ENCODE results near the gene OR10J4. TPM values are rescaled to one million over a fixed set of nuclear protein-coding genes. Genes with fewer than 3 reads are reported as not detected.

Gene OR10J4
- total RNA-seq = not detected

DNA sequence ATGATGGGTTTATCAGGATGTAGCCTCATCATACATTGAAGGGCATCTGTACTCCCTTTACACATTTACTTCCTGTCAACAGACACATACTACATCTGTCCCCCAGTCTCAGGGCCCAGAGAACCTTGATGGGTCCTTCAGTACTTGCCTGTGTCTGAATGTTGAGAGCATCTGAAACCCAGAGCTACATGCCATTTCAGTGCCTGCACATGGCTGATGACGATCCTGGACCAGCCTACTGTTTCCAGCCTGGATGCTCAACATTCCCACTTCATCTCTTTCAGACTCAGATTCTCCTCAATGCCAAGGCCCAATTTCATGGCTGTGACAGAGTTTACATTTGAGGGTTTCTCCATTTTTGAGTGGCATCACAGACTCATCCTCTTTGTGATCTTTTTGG is at the start of gene OR10J4:
Gene OR10J4, plus strand, starts transcription at position 301 of the 400 bp plus-strand sequence.
- no peak for DNase-seq (ENCODE audit: low spot score in 2 of 2)
- H3K4me3 ChIP-seq = no peak within 1 kb of the TSS
- no peaks in the 10 kb centered on the region for H3K27me3 ChIP-seq
- no peaks in the 10 kb centered on the region for H3K4me1 ChIP-seq
- no peak for TF ChIP-seq EP300 (IDR thresholded peaks at IDR 0.05)
- no peak for TF ChIP-seq POLR2A (IDR thresholded peaks at IDR 0.05)
- TF ChIP-seq, protein P1, sequence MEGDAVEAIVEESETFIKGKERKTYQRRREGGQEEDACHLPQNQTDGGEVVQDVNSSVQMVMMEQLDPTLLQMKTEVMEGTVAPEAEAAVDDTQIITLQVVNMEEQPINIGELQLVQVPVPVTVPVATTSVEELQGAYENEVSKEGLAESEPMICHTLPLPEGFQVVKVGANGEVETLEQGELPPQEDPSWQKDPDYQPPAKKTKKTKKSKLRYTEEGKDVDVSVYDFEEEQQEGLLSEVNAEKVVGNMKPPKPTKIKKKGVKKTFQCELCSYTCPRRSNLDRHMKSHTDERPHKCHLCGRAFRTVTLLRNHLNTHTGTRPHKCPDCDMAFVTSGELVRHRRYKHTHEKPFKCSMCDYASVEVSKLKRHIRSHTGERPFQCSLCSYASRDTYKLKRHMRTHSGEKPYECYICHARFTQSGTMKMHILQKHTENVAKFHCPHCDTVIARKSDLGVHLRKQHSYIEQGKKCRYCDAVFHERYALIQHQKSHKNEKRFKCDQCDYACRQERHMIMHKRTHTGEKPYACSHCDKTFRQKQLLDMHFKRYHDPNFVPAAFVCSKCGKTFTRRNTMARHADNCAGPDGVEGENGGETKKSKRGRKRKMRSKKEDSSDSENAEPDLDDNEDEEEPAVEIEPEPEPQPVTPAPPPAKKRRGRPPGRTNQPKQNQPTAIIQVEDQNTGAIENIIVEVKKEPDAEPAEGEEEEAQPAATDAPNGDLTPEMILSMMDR (IDR thresholded peaks at IDR 0.05) = no peak
- 88 to 92% methylated on average over 1 of the region's 1 CpG for WGBS, 2 donors
- H3K9me3 ChIP-seq = no peaks in the 10 kb centered on the region
- no peak within 1 kb of the TSS for H3K27ac ChIP-seq
- no peaks in the 10 kb centered on the region for H3K36me3 ChIP-seq

DNA sequence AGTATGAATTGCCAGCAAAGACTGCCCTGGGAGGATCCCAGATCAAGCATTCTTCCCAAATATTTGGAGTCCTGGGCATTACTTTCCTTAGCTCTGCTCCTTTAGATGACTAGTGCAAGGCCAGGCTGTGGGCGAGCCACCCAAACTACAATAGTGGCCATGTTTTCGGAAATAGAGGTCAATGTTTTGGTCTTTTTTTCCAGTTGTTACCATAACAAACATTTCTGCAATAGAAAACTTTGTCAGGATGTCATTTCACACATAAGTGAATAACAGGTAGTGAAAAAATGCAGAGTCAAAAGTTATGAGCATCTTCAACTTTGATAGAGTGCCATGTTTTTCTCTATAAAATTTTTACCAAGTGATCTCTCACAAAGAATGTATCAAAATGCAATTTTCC is 25.2 kb upstream of the OR10J4 start:
- TF ChIP-seq POLR2A (IDR thresholded peaks at IDR 0.05) (no peak), EP300 (IDR thresholded peaks at IDR 0.05) (no peak)
- TF ChIP-seq, protein P1 (IDR thresholded peaks at IDR 0.05) = no peak
- 81% methylated on average over 2 of the region's 2 CpGs for WGBS, 2 donors
- H3K36me3 ChIP-seq = no peaks in the 10 kb centered on the region

DNA sequence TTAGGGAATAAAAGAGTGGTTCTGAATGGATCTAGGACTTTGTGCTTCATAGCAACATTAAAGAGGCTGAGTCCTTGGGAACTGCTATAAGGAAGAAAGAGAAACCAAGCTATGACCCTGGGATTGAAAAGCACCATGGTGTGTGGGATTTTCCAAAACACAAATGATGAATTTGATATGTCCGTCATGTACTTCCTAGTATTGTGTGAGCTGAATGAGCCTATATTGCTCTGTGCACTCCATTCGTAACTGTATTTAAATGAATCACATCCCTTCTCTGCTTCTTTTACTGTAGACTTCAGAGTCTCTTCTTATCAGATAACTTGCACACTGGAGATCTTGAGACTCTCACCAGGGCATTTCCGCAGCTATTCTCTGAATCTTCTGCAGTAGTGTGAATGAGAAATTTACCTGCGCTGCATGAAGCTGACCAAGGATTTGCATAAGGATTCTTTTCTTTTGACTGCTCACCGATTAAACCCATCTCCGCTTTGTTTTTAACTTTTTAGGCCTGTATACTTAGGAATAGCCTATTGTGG is 23.1 kb upstream of the OR10J4 start:
- TF ChIP-seq, protein P1 (IDR thresholded peaks at IDR 0.05) = no peak
- TF ChIP-seq POLR2A (IDR thresholded peaks at IDR 0.05) (no peak), EP300 (IDR thresholded peaks at IDR 0.05) (no peak)
- H3K36me3 ChIP-seq = no peaks in the 10 kb centered on the region
- H3K27ac ChIP-seq = no peak overlapping the region
- 76 to 90% methylated on average over 6 of the region's 6 CpGs for whole genome bisulfite sequencing, 2 donors
- no peak overlapping the region for H3K4me3 ChIP-seq
- no peak for DNase-seq (ENCODE audit: low spot score in 2 of 2)
- H3K4me1 ChIP-seq = no peaks in the 10 kb centered on the region
- H3K9me3 ChIP-seq = no peaks in the 10 kb centered on the region
- no peaks in the 10 kb centered on the region for H3K27me3 ChIP-seq

More for the DNA sequence above, 25.2 kb upstream of the OR10J4 start:
- no peak overlapping the region for H3K4me3 ChIP-seq
- H3K27ac ChIP-seq = no peak overlapping the region
- H3K9me3 ChIP-seq = no peaks in the 10 kb centered on the region
- H3K27me3 ChIP-seq = no peaks in the 10 kb centered on the region
- no peaks in the 10 kb centered on the region for H3K4me1 ChIP-seq
- no peak for DNase-seq (ENCODE audit: low spot score in 2 of 2)

DNA sequence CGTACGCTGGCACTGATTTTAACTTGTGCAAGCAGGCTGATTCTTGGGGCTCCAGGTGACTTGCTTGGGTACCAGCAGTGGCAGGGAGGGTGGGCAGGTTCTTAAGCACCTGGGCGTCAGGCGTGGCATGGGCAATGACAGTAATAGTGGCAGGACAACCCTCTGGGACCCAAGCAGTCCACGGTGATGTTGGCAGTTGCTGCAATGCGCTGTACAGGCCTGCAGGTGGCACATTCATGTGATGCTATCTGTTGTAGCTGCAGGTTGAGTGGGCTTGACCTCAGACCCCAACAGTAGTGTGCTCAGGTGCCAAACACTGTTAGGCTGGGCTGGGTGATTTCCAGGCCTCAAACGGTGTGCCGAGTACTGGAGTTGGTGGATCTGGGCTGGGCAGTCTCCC is 10.2 kb upstream of the OR10J4 start:
- Histone ChIP-seq H3K27ac (no peak overlapping the region), H3K9me3 (peaks cover 0 to 52% (median 2%) of the 10 kb centered on the region in 4 donors), H3K36me3 (no peaks in the 10 kb centered on the region), H3K27me3 (no peaks in the 10 kb centered on the region), H3K4me3 (no peak overlapping the region), H3K4me1 (no peaks in the 10 kb centered on the region)
- WGBS, 2 donors = 86 to 89% methylated on average over 6 to 8 of the region's 8 CpGs
- no peak for DNase-seq (ENCODE audit: low spot score in 2 of 2)
- TF ChIP-seq POLR2A (IDR thresholded peaks at IDR 0.05) (no peak), EP300 (IDR thresholded peaks at IDR 0.05) (no peak)
- TF ChIP-seq, protein P1 (IDR thresholded peaks at IDR 0.05) = no peak

DNA sequence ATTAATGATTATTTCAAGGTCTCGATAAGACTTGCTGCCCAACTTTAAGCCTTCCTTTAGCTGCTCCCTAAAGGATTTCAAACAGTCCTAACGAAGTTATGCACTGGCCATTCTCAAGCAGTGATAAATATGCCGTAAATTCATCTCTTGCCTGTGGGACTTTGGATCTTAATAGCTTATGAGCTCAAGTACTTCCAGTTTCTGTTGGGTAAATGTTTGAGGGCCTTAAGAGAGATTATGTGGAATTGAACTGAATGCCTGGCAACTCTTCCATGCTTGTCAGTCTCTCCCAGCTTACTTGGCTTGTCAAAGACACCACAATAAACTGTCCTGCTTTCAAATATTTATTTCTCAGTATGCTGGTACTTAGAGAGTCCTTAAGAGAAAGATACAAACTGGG is 3.5 kb upstream of the OR10J4 start:
- Histone ChIP-seq H3K27me3 (no peaks in the 10 kb centered on the region), H3K4me1 (no peaks in the 10 kb centered on the region), H3K9me3 (no peaks in the 10 kb centered on the region), H3K4me3 (no peak overlapping the region), H3K36me3 (no peaks in the 10 kb centered on the region), H3K27ac (no peak overlapping the region)
- TF ChIP-seq, protein P1 (IDR thresholded peaks at IDR 0.05) = no peak
- TF ChIP-seq EP300 (IDR thresholded peaks at IDR 0.05) = no peak
- no peak for TF ChIP-seq POLR2A (IDR thresholded peaks at IDR 0.05)
- 74 to 77% methylated on average over 3 of the region's 3 CpGs for WGBS, 2 donors
- no peak for DNase-seq (ENCODE audit: low spot score in 2 of 2)
